ENCODE measurements around the gene MRPS21. TPM values are rescaled to one million over a fixed set of nuclear protein-coding genes. Genes with fewer than 3 reads are reported as not detected.

MRPS21 gene
- total RNA-seq, 4 donors from 2014 or later: 35.7 to 45.3 (median 36.6) TPM

DNA sequence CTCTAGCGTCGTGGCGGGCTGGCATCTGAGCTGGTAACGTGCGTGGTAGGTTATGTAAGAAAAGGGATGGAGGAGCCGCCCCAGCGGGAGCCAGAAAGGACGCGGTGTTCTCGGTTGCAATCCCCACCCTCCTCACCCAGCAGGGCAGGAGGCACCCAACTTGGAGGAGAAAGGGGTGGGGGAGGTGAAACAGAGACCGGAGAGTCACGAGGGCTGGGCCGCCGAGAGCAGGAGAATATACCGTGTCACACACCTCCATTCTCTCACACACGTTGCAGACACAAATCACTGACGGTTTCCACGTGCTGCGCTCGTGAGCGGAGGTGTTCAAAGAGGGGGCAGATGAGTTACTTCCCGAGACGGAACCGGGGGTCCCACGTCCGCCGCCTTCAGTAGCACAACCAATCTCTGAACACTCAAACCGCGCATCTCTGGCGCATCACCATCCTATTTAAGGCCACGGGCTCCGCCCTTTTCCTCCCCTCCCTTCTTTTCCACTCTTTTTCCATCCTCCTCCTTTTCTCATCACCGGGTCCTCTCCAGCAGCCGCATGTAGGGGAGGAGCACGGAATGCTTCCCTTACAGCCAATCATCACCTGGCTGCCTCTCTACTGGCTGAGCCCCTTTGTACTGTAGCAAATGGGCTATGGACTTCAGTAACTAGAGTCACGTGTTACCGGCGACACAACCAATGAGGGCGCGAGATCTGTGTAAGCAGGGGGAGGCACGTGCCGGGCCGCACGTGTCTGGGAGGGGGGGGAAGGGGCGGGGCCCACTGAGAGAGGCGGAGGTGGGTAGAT, 11.7 kb upstream of the MRPS21 start, which contains the start of gene CIART:
CIART (plus strand) TSS at position 797 of the 800 bp plus-strand sequence. CDS start 714 bp downstream, outside the sequence.
- ATAC-seq (ENCODE audit: low FRiP score) (peak; percentile 97), DNase-seq (ENCODE audit: low spot score) (peak; percentile 90)
- TF ChIP-seq, protein P1, sequence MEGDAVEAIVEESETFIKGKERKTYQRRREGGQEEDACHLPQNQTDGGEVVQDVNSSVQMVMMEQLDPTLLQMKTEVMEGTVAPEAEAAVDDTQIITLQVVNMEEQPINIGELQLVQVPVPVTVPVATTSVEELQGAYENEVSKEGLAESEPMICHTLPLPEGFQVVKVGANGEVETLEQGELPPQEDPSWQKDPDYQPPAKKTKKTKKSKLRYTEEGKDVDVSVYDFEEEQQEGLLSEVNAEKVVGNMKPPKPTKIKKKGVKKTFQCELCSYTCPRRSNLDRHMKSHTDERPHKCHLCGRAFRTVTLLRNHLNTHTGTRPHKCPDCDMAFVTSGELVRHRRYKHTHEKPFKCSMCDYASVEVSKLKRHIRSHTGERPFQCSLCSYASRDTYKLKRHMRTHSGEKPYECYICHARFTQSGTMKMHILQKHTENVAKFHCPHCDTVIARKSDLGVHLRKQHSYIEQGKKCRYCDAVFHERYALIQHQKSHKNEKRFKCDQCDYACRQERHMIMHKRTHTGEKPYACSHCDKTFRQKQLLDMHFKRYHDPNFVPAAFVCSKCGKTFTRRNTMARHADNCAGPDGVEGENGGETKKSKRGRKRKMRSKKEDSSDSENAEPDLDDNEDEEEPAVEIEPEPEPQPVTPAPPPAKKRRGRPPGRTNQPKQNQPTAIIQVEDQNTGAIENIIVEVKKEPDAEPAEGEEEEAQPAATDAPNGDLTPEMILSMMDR (IDR thresholded peaks at IDR 0.05): no peak

- TF ChIP-seq, protein P1 (IDR thresholded peaks at IDR 0.05): no peak
- no peak for DNase-seq (ENCODE audit: low spot score)
- peak; percentile 40 for ATAC-seq (ENCODE audit: low FRiP score)
Measured at GRCh38 chr1:150282558-150282958, 11.1 kb upstream of the MRPS21 start.

DNA sequence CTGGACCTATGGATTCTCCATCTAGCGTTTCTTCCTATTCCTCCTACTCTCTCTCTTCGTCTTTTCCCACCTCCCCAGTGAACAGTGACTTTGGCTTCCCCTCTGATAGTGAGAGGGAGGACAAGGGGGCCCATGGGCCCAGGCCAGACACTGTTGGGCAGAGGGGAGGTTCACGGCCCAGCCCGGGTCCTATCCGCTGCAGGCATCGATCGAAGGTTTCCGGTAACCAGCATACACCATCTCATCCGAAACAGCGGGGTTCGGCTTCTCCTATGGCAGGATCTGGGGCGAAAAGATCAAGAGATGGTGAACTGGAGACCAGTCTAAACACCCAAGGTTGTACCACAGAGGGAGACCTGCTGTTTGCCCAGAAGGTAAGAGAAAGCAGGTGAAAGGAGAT, 10.4 kb upstream of the MRPS21 start:
- ATAC-seq (ENCODE audit: low FRiP score) (no peak), DNase-seq (ENCODE audit: low spot score) (no peak)
- TF ChIP-seq, protein P1 (IDR thresholded peaks at IDR 0.05): no peak

- ATAC-seq (ENCODE audit: low FRiP score) (no peak), DNase-seq (ENCODE audit: low spot score) (no peak)
- TF ChIP-seq, protein P1 (IDR thresholded peaks at IDR 0.05): no peak
Measured at GRCh38 chr1:150288382-150288781, 5.3 kb upstream of the MRPS21 start.

- TF ChIP-seq, protein P1 (IDR thresholded peaks at IDR 0.05): no peak
- ATAC-seq (ENCODE audit: low FRiP score): no peak
Measured at GRCh38 chr1:150288822-150289221, 4.8 kb upstream of the MRPS21 start.

DNA sequence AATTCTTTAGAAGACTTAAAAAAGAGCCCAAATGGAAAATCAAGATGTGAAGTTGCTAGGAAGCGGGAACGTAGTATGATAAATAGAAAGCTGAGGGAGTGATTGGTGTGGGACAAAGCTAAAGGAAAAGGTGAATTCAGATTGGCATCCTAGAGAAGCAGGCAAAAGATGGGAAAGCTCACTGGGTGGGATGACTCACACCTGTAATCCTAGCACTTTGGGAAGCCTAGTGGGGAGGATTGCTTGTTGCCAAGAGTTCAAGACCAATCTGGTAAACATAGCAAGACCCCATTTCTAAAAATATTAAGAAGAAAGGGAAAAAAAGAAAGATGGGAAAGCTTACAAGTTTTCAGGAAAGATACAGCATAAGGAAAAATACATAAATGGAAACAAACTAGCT, 1.8 kb downstream of the MRPS21 start:
- ATAC-seq (ENCODE audit: low FRiP score): no peak
- DNase-seq (ENCODE audit: low spot score): no peak
- TF ChIP-seq, protein P1 (IDR thresholded peaks at IDR 0.05): no peak

More at GRCh38 chr1:150288822-150289221, 4.8 kb upstream of the MRPS21 start:
- DNase-seq (ENCODE audit: low spot score): no peak

DNA sequence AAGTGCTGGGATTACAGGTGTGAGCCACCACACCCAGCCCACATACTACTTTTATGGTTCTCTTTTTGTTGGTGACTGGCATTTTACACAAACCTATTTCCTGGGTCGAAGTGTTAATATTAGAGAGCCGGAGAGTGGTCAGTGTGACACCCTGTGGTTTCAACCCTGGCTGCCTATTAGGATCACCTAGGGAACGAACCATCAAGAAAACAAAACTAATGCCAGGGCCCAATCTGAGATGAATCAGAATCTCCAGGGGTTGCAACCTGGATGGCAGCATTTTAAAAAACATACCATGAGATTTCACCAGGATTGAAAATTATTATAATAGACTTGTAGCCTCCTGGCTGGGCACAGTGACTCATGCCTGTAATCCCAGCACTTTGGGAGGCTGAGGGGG, 6.1 kb downstream of the MRPS21 start:
- no peak for DNase-seq (ENCODE audit: low spot score)
- TF ChIP-seq, protein P1 (IDR thresholded peaks at IDR 0.05): no peak

More for the DNA sequence above, 6.1 kb downstream of the MRPS21 start:
- ATAC-seq (ENCODE audit: low FRiP score): no peak
